Bronchial epithelial cell (primary cell): ENCODE measurements around the gene PSTK. TPM values are rescaled to one million over a fixed set of nuclear protein-coding genes. Genes with fewer than 3 reads are reported as not detected.

Source experiments
- DNase-seq: peaks from one replicate; pipeline ENCODE4 v3.0.0-alpha.2; 2010; ENCODE audit warnings: low read depth
- FAIRE-seq: peaks from 2 replicates; lab custom pipeline; 2011; peaks lifted over from hg19 to GRCh38; lab: Jason Lieb, UNC
- H3K27me3 ChIP-seq: 2 replicates; pipeline ENCODE4 v1.5.1; 2011; ENCODE audit warnings: low read length; ENCODE audit not compliant: control insufficient read depth, insufficient read depth
- H3K36me3 ChIP-seq: 2 replicates; pipeline ENCODE4 v1.5.1; 2011; ENCODE audit warnings: low read length; ENCODE audit not compliant: control insufficient read depth, insufficient read depth
- H3K4me3 ChIP-seq: 2 replicates; pipeline ENCODE4 v1.5.1; 2011; ENCODE audit warnings: mild to moderate bottlenecking, low read depth, low read length, control low read depth
- CTCF ChIP-seq: IDR thresholded peaks from 2 replicates; pipeline ENCODE4 v1.5.1; 2011; ENCODE audit warnings: mild to moderate bottlenecking, moderate library complexity, low read length, control low read depth, inconsistent platforms; ENCODE audit not compliant: insufficient read depth, severe bottlenecking
- total RNA-seq: library from RNA; depleted of rRNA; stranded (reverse); fragments of >200 nt; gene quantifications from 2 replicates; pipeline ENCODE4 v1.2.1, GENCODE V29; 2014

The PSTK gene
- total RNA-seq, 1 donor from 2014 or later = 4.2 TPM

DNA sequence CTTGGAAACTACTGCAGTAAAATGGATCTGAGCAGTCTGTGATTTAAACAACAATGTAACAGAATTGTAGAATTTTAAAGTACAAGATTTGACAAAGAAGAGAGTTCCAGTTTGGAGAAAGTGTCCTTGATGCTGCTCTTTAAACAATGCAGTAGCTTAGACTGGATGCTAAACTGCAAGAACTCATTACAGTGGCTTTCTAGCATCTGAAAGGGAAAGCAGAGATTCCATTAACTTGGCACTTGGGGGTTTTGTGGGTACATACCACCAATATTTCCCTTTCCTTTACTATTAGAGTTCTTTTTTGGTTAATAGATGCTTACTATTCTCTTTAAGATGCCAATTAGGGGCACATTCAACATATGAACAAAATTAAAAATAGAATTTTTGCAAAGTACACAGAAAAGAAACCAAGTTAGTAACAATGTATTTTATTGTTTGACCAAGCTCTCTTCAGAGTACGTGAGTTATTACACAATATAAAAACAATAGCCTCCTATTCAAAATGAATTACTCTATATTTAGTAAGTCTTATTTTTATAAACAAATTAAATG, 11.9 kb downstream of the PSTK start:
- TF ChIP-seq CTCF = no peak
- FAIRE-seq = no peak
- no peak overlapping the region for H3K4me3 ChIP-seq
- peaks cover 9% of the 10 kb centered on the region for H3K36me3 ChIP-seq
- DNase-seq = no peak
- H3K27me3 ChIP-seq = no peaks in the 10 kb centered on the region

- H3K4me3 ChIP-seq = no peak overlapping the region
- no peak for TF ChIP-seq CTCF
- no peaks in the 10 kb centered on the region for H3K27me3 ChIP-seq
- peaks cover 14% of the 10 kb centered on the region for H3K36me3 ChIP-seq
- DNase-seq = no peak
- no peak for FAIRE-seq
Observed at GRCh38 chr10:122993797-122994336, 13.7 kb downstream of the PSTK start.

DNA sequence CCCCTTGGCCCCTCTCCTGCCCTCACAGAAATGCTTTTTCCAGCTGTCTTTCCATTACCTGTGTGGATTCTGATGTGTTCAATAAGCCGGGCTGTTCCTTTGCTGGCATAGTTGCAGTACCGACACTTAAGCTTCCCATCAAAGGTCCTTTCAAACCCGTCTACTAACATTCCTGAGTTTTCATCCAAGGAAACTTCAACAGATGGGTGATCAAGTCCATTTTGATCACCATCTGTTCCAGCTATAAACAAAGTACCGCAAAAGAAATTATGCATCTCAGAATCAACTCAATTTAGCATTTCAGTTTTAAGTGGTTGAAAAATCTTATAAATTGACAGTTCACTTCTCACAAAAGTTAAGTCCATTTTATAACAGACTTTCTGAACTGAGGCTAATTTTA, 15.7 kb downstream of the PSTK start:
- Histone ChIP-seq H3K4me3 (no peak overlapping the region), H3K36me3 (peaks cover 16% of the 10 kb centered on the region), H3K27me3 (no peaks in the 10 kb centered on the region)
- FAIRE-seq = no peak
- no peak for DNase-seq
- TF ChIP-seq CTCF = no peak

DNA sequence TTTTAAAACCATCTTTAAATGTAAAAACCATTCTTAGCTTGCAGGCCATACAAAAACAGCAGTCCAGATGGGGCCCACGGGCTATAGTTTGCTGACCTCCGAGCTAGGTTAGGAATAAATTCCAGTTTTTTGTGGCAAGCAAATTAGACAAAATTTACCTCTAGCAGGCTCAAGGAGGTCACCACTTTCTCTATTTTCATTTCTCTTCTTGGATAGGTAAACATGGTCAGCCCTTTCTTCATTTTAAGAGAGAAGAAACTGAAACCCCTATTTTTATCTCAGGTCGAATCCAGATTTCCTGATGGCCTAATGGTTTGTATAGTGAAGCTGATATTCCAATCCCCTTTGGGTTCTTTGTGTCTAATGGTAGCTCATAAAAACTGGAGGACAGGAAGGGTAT, 17.7 kb downstream of the PSTK start:
- Histone ChIP-seq H3K27me3 (no peaks in the 10 kb centered on the region), H3K4me3 (no peak overlapping the region), H3K36me3 (peaks cover 16% of the 10 kb centered on the region)
- DNase-seq = no peak
- no peak for TF ChIP-seq CTCF
- FAIRE-seq = no peak

GRCh38 chr10:122998360-122998917, 18.2 kb downstream of the PSTK start:
- Histone ChIP-seq H3K36me3 (peaks cover 16% of the 10 kb centered on the region), H3K27me3 (no peaks in the 10 kb centered on the region), H3K4me3 (no peak overlapping the region)
- no peak for DNase-seq
- no peak for FAIRE-seq
- TF ChIP-seq CTCF = no peak
